GM12801 (cell line): Measurements from ENCODE around the gene ACE2.

ENCODE experiments used
- CTCF ChIP-seq: IDR thresholded peaks from one replicate; pipeline ENCODE4 v1.5.1; 2011; ENCODE audit warnings: control low read depth; ENCODE audit not compliant: insufficient read length; ENCODE audit errors: extremely low read depth

ACE2 gene

GRCh38 chrX:15525664-15526416 is 74.9 kb downstream of the ACE2 start:
- no peak for TF ChIP-seq CTCF

GRCh38 chrX:15524417-15524816 is 76.3 kb downstream of the ACE2 start:
- TF ChIP-seq CTCF, result no peak

- no peak for TF ChIP-seq CTCF
Measured at GRCh38 chrX:15523088-15523487, 77.7 kb downstream of the ACE2 start.

DNA sequence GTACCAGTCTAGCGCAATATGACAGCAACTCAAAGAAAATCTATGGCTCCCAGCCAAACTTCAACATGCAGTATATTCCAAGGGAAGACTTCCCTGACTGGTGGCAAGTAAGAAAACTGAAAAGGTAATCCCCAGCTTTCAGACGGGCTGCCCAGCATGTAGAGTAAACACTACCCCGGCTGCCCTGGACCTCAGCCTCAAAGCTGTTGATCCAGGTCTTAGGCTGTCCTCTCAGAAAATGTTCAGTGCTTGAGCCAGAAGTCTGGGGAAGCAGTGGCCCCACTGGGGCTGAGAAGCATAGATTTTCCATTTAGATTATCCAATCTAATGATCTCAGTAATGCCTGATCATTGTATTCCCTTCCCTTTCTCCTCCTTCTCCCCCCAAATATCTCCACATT is 78.3 kb downstream of the ACE2 start:
- no peak for TF ChIP-seq CTCF

DNA sequence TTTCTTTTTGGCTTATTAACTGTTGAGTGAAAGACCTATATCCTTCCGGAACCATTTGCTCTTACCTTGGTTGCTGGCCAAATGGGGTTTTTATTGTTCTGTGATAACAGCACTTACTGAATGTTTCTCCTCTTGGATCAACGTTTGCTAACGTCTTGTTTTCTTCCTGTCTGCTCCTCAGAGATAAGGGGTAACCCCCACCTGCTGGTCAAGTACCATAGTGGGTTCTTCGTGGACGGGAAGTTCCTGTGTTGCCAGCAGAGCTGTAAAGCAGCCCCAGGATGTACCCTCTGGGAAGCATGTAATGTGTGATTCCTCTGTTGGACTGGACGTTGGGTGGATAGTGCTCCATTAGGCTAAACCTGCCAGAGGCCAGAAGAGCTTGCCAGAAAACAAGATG is 84.8 kb downstream of the ACE2 start:
- no peak for TF ChIP-seq CTCF

GRCh38 chrX:15514279-15514678 is 86.5 kb downstream of the ACE2 start:
- TF ChIP-seq CTCF, result no peak

DNA sequence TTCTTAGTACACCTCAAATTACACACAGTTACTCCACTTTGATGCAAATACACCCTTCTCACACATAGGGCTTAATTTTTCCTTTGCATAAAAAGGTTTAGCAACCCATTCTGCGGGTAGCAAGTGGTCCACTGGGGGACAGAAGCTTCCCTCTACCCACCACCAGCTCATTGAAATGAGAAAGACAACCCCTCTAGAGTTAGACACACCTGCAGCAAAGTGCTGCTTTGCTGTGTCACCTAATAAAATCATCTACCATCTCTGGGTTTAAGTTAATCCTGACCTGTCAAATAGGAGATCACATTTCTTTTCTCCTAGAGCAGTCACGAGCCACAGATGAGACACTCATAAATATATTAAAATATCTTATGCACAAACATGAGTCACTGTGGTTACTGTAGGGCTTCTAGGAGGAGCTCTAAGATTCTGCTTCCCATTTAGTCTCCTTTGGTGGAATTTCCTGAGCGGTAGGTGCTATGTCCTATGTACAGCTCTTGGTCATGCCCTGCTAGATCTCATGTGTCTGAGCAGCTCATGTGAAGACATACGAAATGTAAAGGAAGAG is 88.3 kb downstream of the ACE2 start:
- no peak for TF ChIP-seq CTCF

DNA sequence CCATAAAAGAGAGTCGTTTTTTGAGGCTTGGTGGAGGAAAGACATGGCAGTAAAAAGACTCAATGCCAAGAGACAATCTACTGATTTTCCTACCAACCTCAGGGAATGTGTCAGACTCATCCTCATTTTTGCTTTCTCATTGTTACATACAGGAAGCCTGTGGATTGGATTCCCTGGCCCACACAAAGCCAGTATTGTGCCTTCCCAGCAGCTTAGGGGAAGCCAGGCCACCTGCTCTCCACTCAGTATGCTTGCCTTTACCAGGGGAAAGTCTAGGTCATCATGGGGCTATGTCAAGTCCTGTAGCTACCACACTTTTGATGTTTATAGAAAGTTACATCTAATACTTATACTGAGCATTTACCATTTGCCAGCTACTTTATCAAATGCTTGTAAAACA is 89.2 kb downstream of the ACE2 start:
- no peak for TF ChIP-seq CTCF
